HFF-Myc (cell line): ENCODE data around the gene CTBP1.
A peak's percentile ranks its signal among the peaks of the same experiment; 100 is the strongest.
"Not testable (repeated sequence)": the region's sequence is repeated elsewhere in the genome, so short reads cannot be mapped to it uniquely, and the experiment has no call there.

Experiments
- DNase-seq: peaks from one replicate; pipeline ENCODE4 v3.0.0-alpha.2; 2011; ENCODE audit warnings: low read depth; ENCODE audit errors: extremely low read depth
- H3K4me3 ChIP-seq: replicated peaks from 2 replicates; pipeline ENCODE4 v1.5.1; 2011; ENCODE audit warnings: low read depth, mild to moderate bottlenecking, control low read depth, low read length
- TF ChIP-seq, protein P1 (sequence below): IDR thresholded peaks from 2 replicates; pipeline ENCODE4 v1.5.1; 2012; ENCODE audit warnings: mild to moderate bottlenecking, low read depth, low read length, control low read depth; ENCODE audit errors: missing control alignments

Gene CTBP1

DNA sequence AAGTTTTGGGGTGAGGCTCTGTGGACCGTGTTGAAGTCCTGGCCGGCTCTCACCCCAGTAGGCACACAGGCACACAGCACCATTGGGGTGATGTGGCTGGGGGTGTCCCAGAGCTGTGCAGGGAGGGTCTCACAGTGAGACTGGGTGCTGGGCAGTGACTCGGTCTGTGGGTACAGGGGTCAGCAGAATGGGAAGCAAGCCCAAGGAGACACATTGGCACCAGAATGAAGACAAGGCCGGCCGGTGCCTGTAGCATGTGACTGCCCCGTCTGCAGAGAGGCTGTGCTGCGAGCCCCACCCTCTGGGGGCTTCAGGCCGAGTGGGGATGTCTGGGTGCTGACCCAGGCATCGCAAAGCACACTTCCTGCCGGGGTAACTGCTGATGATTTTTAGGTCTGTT lies 46.0 kb upstream of the CTBP1 start:
- TF ChIP-seq, protein P1, sequence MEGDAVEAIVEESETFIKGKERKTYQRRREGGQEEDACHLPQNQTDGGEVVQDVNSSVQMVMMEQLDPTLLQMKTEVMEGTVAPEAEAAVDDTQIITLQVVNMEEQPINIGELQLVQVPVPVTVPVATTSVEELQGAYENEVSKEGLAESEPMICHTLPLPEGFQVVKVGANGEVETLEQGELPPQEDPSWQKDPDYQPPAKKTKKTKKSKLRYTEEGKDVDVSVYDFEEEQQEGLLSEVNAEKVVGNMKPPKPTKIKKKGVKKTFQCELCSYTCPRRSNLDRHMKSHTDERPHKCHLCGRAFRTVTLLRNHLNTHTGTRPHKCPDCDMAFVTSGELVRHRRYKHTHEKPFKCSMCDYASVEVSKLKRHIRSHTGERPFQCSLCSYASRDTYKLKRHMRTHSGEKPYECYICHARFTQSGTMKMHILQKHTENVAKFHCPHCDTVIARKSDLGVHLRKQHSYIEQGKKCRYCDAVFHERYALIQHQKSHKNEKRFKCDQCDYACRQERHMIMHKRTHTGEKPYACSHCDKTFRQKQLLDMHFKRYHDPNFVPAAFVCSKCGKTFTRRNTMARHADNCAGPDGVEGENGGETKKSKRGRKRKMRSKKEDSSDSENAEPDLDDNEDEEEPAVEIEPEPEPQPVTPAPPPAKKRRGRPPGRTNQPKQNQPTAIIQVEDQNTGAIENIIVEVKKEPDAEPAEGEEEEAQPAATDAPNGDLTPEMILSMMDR: no peak

GRCh38 chr4:1294424-1294823 lies 45.5 kb upstream of the CTBP1 start:
- H3K4me3 ChIP-seq: no peak overlapping the region
- no peak for DNase-seq
- TF ChIP-seq, protein P1: no peak

More for the DNA sequence above, 46.0 kb upstream of the CTBP1 start:
- H3K4me3 ChIP-seq: no peak overlapping the region
- DNase-seq: no peak

GRCh38 chr4:1293991-1294390 lies 45.1 kb upstream of the CTBP1 start:
- H3K4me3 ChIP-seq: no peak overlapping the region
- DNase-seq: no peak
- TF ChIP-seq, protein P1: no peak

DNA sequence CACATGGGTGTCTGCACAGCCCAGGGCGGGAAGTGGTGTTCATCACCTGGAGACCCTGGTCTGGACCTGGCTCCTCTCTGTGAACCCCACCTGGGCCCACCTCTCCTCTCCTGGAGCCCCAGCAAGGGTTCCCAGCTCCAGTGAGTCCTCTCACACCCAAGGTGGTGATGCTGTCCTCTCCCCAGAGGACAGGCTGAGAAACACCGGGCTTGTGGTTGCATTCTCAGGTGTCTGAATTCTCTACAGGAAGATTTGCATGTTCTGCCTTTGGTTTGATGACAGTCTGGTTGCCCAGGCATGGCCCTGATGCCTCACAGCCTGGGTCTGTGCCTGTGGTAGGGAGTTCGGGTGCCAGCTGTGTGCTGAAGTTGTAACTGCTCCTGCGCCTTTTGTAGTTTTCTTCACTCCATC lies 44.6 kb upstream of the CTBP1 start:
- TF ChIP-seq, protein P1: no peak
- no peak overlapping the region for H3K4me3 ChIP-seq
- DNase-seq: no peak

DNA sequence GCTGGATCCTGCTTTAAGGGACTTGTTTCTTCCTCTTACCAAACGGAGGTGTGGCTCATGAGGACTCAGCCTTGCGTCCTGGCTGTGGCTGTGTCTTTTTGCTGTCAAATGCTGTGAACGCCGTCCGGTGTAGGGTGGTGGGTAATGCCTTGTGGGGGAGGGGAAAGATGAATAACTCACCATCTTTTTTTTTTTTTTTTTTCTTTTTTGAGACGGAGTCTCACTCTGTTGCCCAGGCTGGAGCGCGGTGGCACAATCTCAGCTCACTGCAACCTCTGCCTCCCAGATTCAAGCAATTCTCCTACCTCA lies 43.7 kb upstream of the CTBP1 start:
- H3K4me3 ChIP-seq, DNase-seq: not testable (repeated sequence)

GRCh38 chr4:1291996-1292702 lies 43.2 kb upstream of the CTBP1 start:
- peak overlapping the region; percentile 15; the same call in 1 of the 2 replicates for H3K4me3 ChIP-seq
- TF ChIP-seq, protein P1: no peak
- no peak for DNase-seq

DNA sequence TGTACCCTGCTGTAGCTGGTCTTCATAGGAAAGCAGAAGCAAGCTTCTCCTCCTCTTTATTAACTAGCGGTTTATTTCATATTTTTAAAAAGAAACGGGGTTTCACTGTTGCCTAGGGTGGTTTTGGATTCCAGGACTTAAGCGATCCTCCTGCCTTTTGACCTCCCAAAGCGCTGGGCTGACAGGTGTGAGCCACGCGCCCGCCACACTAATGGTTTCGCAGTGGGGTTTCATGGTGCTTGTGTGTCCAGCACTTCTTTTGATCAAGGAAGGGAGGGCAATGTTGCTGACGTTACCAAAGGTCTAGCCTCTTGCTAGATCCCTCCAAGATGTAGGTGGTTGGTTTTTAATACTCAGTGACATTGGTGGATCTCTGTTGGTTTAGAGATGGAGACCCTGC lies 42.2 kb upstream of the CTBP1 start:
- peak overlapping the region; percentile 94 for H3K4me3 ChIP-seq
- TF ChIP-seq, protein P1: no peak
- DNase-seq: no peak
